Smooth muscle cell (in vitro differentiated cells): ENCODE measurements around the gene SLC35F3. TPM values are rescaled to one million over a fixed set of nuclear protein-coding genes. Genes with fewer than 3 reads are reported as not detected.

Experiments used
- DNase-seq: peaks from one replicate; lab custom pipeline; 2025; ENCODE audit not compliant: unreplicated experiment; lab: John Stamatoyannopoulos, UW
- H2AFZ ChIP-seq: fragments of 200-600 bp; sonication (generic); 2 replicates; pipeline ENCODE4 v1.6.0; 2016; ENCODE audit warnings: antibody characterized with exemption, low read depth, mild to moderate bottlenecking
- H3F3A ChIP-seq: fragments of 200-600 bp; sonication (generic); 2 replicates; pipeline ENCODE4 v1.6.0; 2017; ENCODE audit warnings: antibody characterized with exemption, low read depth
- H3K27ac ChIP-seq: fragments of 200-600 bp; sonication (generic); 2 replicates; pipeline ENCODE4 v1.5.1; 2016; ENCODE audit warnings: low read depth, mild to moderate bottlenecking
- H3K27me3 ChIP-seq: fragments of 200-600 bp; sonication (generic); 2 replicates; pipeline ENCODE4 v1.6.1; 2016; ENCODE audit warnings: low read depth, mild to moderate bottlenecking
- H3K36me3 ChIP-seq: fragments of 200-600 bp; sonication (generic); 2 replicates; pipeline ENCODE4 v1.5.1; 2016; ENCODE audit warnings: low read depth
- H3K4me1 ChIP-seq: fragments of 200-600 bp; sonication (generic); 2 replicates; pipeline ENCODE4 v1.5.1; 2016; ENCODE audit warnings: low read depth
- H3K4me2 ChIP-seq: fragments of 200-600 bp; sonication (generic); 2 replicates; pipeline ENCODE4 v1.6.0; 2016; ENCODE audit warnings: mild to moderate bottlenecking
- H3K4me3 ChIP-seq: fragments of 200-600 bp; sonication (generic); 2 replicates; pipeline ENCODE4 v1.5.1; 2016; ENCODE audit warnings: mild to moderate bottlenecking
- H3K79me2 ChIP-seq: fragments of 200-600 bp; sonication (generic); 2 replicates; pipeline ENCODE4 v1.6.0; 2016; ENCODE audit warnings: low read depth, mild to moderate bottlenecking
- H3K9ac ChIP-seq: fragments of 200-600 bp; sonication (generic); 2 replicates; pipeline ENCODE4 v1.6.0; 2016; ENCODE audit warnings: low read depth
- H3K9me3 ChIP-seq: fragments of 200-600 bp; sonication (generic); replicated peaks from 2 replicates; pipeline ENCODE4 v1.5.1; 2016; ENCODE audit warnings: low read depth
- H4K20me1 ChIP-seq: fragments of 200-600 bp; sonication (generic); 2 replicates; pipeline ENCODE4 v1.6.0; 2016; ENCODE audit warnings: low read depth
- WGBS: methylation state at CpG from one replicate; pipeline ENCODE4 v1.1.7; 2016; ENCODE audit warnings: low lambda C conversion rate; 5-methylcytosine and 5-hydroxymethylcytosine counted together
- polyA plus RNA-seq: library from polyadenylated mRNA; unstranded; fragments of >200 nt; fragmentation: Nextera tagmentation; extraction: Ambion mirVana; gene quantifications from 2 replicates; pipeline ENCODE4 v1.2.1, GENCODE V29; 2016
- total RNA-seq: library from RNA; depleted of rRNA; stranded (reverse); fragments of >200 nt; gene quantifications from 2 replicates; pipeline ENCODE4 v1.2.3, GENCODE V29; 2014
- TF ChIP-seq, protein P1 (sequence below): fragments of 200-600 bp; sonication (generic); IDR thresholded peaks from 2 replicates; pipeline ENCODE4 v1.5.1; 2017; ENCODE audit warnings: borderline replicate concordance, mild to moderate bottlenecking, antibody characterized with exemption; ENCODE audit not compliant: insufficient read depth, poor library complexity, severe bottlenecking

SLC35F3 gene
- total and polyA plus RNA-seq, 2 experiments from 2014 or later: 0.31 to 0.66 TPM

- Histone ChIP-seq H3K9ac (no peak overlapping the region), H2AFZ (no peak overlapping the region), H3F3A (no peaks in the 10 kb centered on the region), H3K27ac (no peak overlapping the region), H3K4me1 (no peaks in the 10 kb centered on the region), H3K4me3 (no peak overlapping the region), H3K9me3 (no peaks in the 10 kb centered on the region), H3K27me3 (peaks cover 19% of the 10 kb centered on the region), H3K36me3 (no peaks in the 10 kb centered on the region), H3K79me2 (no peaks in the 10 kb centered on the region), H3K4me2 (no peak overlapping the region), H4K20me1 (no peaks in the 10 kb centered on the region)
- TF ChIP-seq, protein P1, sequence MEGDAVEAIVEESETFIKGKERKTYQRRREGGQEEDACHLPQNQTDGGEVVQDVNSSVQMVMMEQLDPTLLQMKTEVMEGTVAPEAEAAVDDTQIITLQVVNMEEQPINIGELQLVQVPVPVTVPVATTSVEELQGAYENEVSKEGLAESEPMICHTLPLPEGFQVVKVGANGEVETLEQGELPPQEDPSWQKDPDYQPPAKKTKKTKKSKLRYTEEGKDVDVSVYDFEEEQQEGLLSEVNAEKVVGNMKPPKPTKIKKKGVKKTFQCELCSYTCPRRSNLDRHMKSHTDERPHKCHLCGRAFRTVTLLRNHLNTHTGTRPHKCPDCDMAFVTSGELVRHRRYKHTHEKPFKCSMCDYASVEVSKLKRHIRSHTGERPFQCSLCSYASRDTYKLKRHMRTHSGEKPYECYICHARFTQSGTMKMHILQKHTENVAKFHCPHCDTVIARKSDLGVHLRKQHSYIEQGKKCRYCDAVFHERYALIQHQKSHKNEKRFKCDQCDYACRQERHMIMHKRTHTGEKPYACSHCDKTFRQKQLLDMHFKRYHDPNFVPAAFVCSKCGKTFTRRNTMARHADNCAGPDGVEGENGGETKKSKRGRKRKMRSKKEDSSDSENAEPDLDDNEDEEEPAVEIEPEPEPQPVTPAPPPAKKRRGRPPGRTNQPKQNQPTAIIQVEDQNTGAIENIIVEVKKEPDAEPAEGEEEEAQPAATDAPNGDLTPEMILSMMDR: no peak
- 68% methylated on average over 2 of the region's 2 CpGs for WGBS
- DNase-seq: no peak
Observed at GRCh38 chr1:233990486-233990885, 86.0 kb downstream of the SLC35F3 start.

- Histone ChIP-seq H3K27ac (no peak overlapping the region), H3K36me3 (no peaks in the 10 kb centered on the region), H3K27me3 (peaks cover under 1% of the 10 kb centered on the region), H3K9me3 (no peaks in the 10 kb centered on the region), H3K9ac (no peak overlapping the region), H4K20me1 (no peaks in the 10 kb centered on the region), H3K4me3 (no peak overlapping the region), H2AFZ (no peak overlapping the region), H3F3A (no peaks in the 10 kb centered on the region), H3K4me1 (peaks cover 1% of the 10 kb centered on the region), H3K4me2 (no peak overlapping the region), H3K79me2 (no peaks in the 10 kb centered on the region)
- TF ChIP-seq, protein P1: no peak
- WGBS: 69% methylated on average over 6 of the region's 6 CpGs
- DNase-seq: no peak
Observed at GRCh38 chr1:233993651-233994050, 89.2 kb downstream of the SLC35F3 start.

DNA sequence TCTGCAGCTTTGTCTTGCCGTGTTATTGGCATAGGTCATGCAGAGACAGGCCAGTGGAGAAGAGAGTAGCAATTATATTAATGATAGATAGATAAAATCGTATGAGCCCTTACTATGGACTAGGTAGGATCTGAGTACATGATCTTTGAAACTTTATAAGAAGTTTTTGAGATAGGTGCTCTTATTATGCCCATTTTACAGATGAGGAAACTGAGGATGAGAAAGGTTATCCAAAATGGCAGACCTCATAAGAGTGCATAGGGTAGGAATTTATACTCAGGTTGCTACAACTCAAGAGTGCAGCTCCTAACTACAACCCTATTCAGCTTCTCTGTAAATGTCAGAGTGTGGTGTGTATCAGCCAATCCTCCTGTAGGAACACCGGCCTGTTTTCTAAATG, 89.6 kb downstream of the SLC35F3 start:
- TF ChIP-seq, protein P1: no peak
- no peak overlapping the region for H3K4me2 ChIP-seq
- H2AFZ ChIP-seq: no peak overlapping the region
- 84% methylated on average over 3 of the region's 3 CpGs for WGBS
- peaks cover 6% of the 10 kb centered on the region for H3K4me1 ChIP-seq
- H3K79me2 ChIP-seq: no peaks in the 10 kb centered on the region
- H3K27ac ChIP-seq: no peak overlapping the region
- no peaks in the 10 kb centered on the region for H3F3A ChIP-seq
- no peaks in the 10 kb centered on the region for H3K9me3 ChIP-seq
- H3K4me3 ChIP-seq: no peak overlapping the region
- H3K27me3 ChIP-seq: no peaks in the 10 kb centered on the region
- H3K36me3 ChIP-seq: no peaks in the 10 kb centered on the region
- DNase-seq: no peak
- H4K20me1 ChIP-seq: no peaks in the 10 kb centered on the region
- no peak overlapping the region for H3K9ac ChIP-seq

- Histone ChIP-seq H3K36me3 (no peaks in the 10 kb centered on the region), H3K4me2 (no peak overlapping the region), H3K79me2 (no peaks in the 10 kb centered on the region), H3K9me3 (no peaks in the 10 kb centered on the region), H3K9ac (no peak overlapping the region), H3F3A (no peaks in the 10 kb centered on the region), H4K20me1 (no peaks in the 10 kb centered on the region), H3K4me3 (no peak overlapping the region), H3K4me1 (peaks cover 14% of the 10 kb centered on the region), H3K27ac (no peak overlapping the region), H2AFZ (no peak overlapping the region), H3K27me3 (no peaks in the 10 kb centered on the region)
- 85% methylated on average over 3 of the region's 3 CpGs for WGBS
- no peak for DNase-seq
- TF ChIP-seq, protein P1: no peak
Observed at GRCh38 chr1:233998456-233998855, 94.0 kb downstream of the SLC35F3 start.
